Rectal smooth muscle tissue (tissue), 1 donor: ENCODE measurements around the gene TTC24.
A peak's percentile ranks its signal among the peaks of the same experiment; 100 is the strongest.

Experiments
- H3K27ac ChIP-seq: one replicate; pipeline ENCODE4 v1.7.0; 2013; ENCODE audit warnings: low read depth, low read length, inconsistent platforms
- H3K27me3 ChIP-seq: one replicate; pipeline ENCODE4 v1.7.0; 2013; ENCODE audit warnings: low read length; ENCODE audit not compliant: control insufficient read depth, insufficient read depth
- H3K36me3 ChIP-seq: one replicate; pipeline ENCODE4 v1.7.0; 2013; ENCODE audit warnings: low read length; ENCODE audit not compliant: control insufficient read depth, insufficient read depth
- H3K4me1 ChIP-seq: one replicate; pipeline ENCODE4 v1.7.0; 2013; ENCODE audit warnings: low read length; ENCODE audit not compliant: control insufficient read depth, insufficient read depth
- H3K4me3 ChIP-seq: one replicate; pipeline ENCODE4 v1.7.0; 2013; ENCODE audit warnings: low read length
- H3K9ac ChIP-seq: one replicate; pipeline ENCODE4 v1.7.0; 2013; ENCODE audit warnings: low read length

Gene TTC24

GRCh38 chr1:156592158-156592909 is 12.8 kb downstream of the TTC24 start:
- Histone ChIP-seq H3K36me3 (peaks cover 20% of the 10 kb centered on the region), H3K4me3 (peak overlapping the region; percentile 87), H3K4me1 (peaks cover 7% of the 10 kb centered on the region), H3K9ac (peak overlapping the region; percentile 81), H3K27ac (peak overlapping the region; percentile 90), H3K27me3 (no peaks in the 10 kb centered on the region)

DNA sequence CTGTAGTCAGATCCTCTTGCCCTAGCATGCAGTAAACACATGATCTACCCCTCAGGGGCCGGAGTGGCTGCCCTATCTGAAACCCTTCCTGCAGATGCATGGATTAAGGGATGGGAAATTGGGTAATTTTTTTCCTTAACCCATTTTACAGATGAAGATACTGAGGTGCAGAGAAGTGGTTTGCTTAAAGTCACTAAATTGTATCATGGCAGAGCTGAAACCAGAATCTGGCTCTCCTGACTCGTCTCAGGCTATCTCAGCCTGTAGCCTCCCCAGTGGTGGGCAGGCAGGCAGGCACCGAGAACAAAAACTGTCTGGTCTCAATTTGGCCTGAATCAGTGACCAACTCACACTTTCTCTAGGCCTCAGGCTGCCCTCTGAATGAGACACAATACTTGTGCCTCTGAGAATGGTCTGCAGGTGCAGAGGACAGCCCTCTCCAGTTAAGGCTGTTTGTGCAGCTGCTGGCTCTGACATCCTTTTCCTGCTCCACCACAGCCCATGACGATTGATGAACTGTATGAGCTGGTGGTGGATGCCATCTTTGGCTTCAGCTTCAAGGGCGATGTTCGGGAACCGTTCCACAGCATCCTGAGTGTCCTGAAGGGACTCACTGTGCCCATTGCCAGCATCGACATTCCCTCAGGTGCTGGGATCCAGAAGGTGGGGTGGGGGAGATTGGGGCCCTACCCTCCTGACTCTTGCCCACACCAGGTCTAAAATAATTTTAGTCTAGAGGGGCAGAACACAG is 13.6 kb downstream of the TTC24 start:
- H3K4me3 ChIP-seq, result no peak overlapping the region
- H3K4me1 ChIP-seq, result peaks cover 7% of the 10 kb centered on the region
- no peak overlapping the region for H3K9ac ChIP-seq
- no peak overlapping the region for H3K27ac ChIP-seq
- H3K27me3 ChIP-seq, result no peaks in the 10 kb centered on the region
- peaks cover 24% of the 10 kb centered on the region for H3K36me3 ChIP-seq

GRCh38 chr1:156593661-156593989 is 14.1 kb downstream of the TTC24 start:
- Histone ChIP-seq H3K4me3 (no peak overlapping the region), H3K27me3 (no peaks in the 10 kb centered on the region), H3K27ac (no peak overlapping the region), H3K9ac (no peak overlapping the region), H3K4me1 (peaks cover 7% of the 10 kb centered on the region), H3K36me3 (peaks cover 25% of the 10 kb centered on the region)

- no peaks in the 10 kb centered on the region for H3K27me3 ChIP-seq
- H3K9ac ChIP-seq, result no peak overlapping the region
- H3K36me3 ChIP-seq, result peaks cover 25% of the 10 kb centered on the region
- H3K27ac ChIP-seq, result no peak overlapping the region
- H3K4me1 ChIP-seq, result peaks cover 7% of the 10 kb centered on the region
- no peak overlapping the region for H3K4me3 ChIP-seq
These were observed 14.7 kb downstream of the TTC24 start for GRCh38 chr1:156594190-156594589.

- no peak overlapping the region for H3K9ac ChIP-seq
These were observed 15.5 kb downstream of the TTC24 start for GRCh38 chr1:156595016-156595415.

GRCh38 chr1:156596426-156596825 is 16.9 kb downstream of the TTC24 start:
- H3K36me3 ChIP-seq, result peaks cover 25% of the 10 kb centered on the region
- no peak overlapping the region for H3K9ac ChIP-seq
- no peak overlapping the region for H3K27ac ChIP-seq
- H3K4me1 ChIP-seq, result peaks cover 7% of the 10 kb centered on the region
- H3K27me3 ChIP-seq, result no peaks in the 10 kb centered on the region
- no peak overlapping the region for H3K4me3 ChIP-seq

More at GRCh38 chr1:156595016-156595415, 15.5 kb downstream of the TTC24 start:
- Histone ChIP-seq H3K36me3 (peaks cover 25% of the 10 kb centered on the region), H3K27me3 (no peaks in the 10 kb centered on the region), H3K4me1 (peaks cover 7% of the 10 kb centered on the region), H3K4me3 (no peak overlapping the region), H3K27ac (no peak overlapping the region)

- Histone ChIP-seq H3K27ac (no peak overlapping the region), H3K4me1 (peaks cover 10% of the 10 kb centered on the region), H3K9ac (no peak overlapping the region), H3K27me3 (no peaks in the 10 kb centered on the region), H3K4me3 (no peak overlapping the region), H3K36me3 (peaks cover 25% of the 10 kb centered on the region)
These were observed 18.6 kb downstream of the TTC24 start for GRCh38 chr1:156598125-156598524.

GRCh38 chr1:156598731-156599432 is 19.4 kb downstream of the TTC24 start:
- Histone ChIP-seq H3K36me3 (peaks cover 25% of the 10 kb centered on the region), H3K27me3 (no peaks in the 10 kb centered on the region), H3K9ac (no peak overlapping the region), H3K4me3 (no peak overlapping the region), H3K4me1 (peaks cover 10% of the 10 kb centered on the region), H3K27ac (no peak overlapping the region)

GRCh38 chr1:156599811-156600210 is 20.3 kb downstream of the TTC24 start:
- H3K4me1 ChIP-seq, result peaks cover 10% of the 10 kb centered on the region
- H3K27ac ChIP-seq, result no peak overlapping the region
- peaks cover 21% of the 10 kb centered on the region for H3K36me3 ChIP-seq
- H3K4me3 ChIP-seq, result no peak overlapping the region
- H3K27me3 ChIP-seq, result no peaks in the 10 kb centered on the region
- H3K9ac ChIP-seq, result no peak overlapping the region

GRCh38 chr1:156600733-156601121 is 21.2 kb downstream of the TTC24 start:
- Histone ChIP-seq H3K36me3 (peaks cover 13% of the 10 kb centered on the region), H3K9ac (peak overlapping the region; percentile 45), H3K4me1 (peaks cover 10% of the 10 kb centered on the region), H3K4me3 (peak overlapping the region; percentile 97), H3K27ac (peak overlapping the region; percentile 81), H3K27me3 (no peaks in the 10 kb centered on the region)

GRCh38 chr1:156601122-156601830 is 21.8 kb downstream of the TTC24 start, which contains the start of gene GPATCH4:
Gene GPATCH4 (minus strand): TSS chr1:156601479.
- Histone ChIP-seq H3K4me3 (peak within 1 kb of the TSS; percentile 97), H3K4me1 (peaks cover 10% of the 10 kb centered on the region), H3K9ac (peak within 1 kb of the TSS; percentile 45), H3K27ac (peak within 1 kb of the TSS; percentile 81), H3K27me3 (no peaks in the 10 kb centered on the region), H3K36me3 (peaks cover 8% of the 10 kb centered on the region)

DNA sequence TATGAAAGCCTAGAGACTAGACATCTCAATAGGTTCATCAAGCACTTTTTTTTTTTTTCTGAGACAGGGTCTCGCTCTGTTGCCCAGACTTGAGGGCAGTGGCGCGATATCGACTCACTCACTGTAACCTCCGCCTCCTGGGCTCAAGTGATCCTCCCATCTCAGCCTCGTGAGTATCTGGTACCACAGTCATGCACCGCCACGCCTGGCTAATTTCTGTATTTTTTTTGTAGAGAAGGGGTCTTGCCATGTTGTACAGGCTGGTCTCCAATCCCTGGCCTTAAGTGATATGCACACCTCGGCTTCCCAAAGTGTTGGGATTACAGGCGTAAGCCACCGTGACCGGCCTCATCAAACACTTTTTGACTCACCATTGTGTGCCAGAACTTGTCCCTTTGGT is 22.4 kb downstream of the TTC24 start:
- Histone ChIP-seq H3K36me3 (peaks cover 4% of the 10 kb centered on the region), H3K4me1 (peaks cover 10% of the 10 kb centered on the region), H3K9ac (peak overlapping the region; percentile 45), H3K27ac (peak overlapping the region; percentile 81), H3K27me3 (no peaks in the 10 kb centered on the region), H3K4me3 (peak overlapping the region; percentile 97)
